WTC11 (cell line): ENCODE results near the gene PGPEP1. TPM values are rescaled to one million over a fixed set of nuclear protein-coding genes. Genes with fewer than 3 reads are reported as not detected.
A peak's percentile ranks its signal among the peaks of the same experiment; 100 is the strongest.

Experiments used
- ATF1 ChIP-seq: sonication (generic); formaldehyde crosslinking; IDR thresholded peaks from 2 replicates; pipeline ENCODE4 v1.8.1; 2023; ENCODE audit warnings: mild to moderate bottlenecking, moderate library complexity, missing genetic modification reagents
- CREM ChIP-seq: sonication (generic); formaldehyde crosslinking; IDR thresholded peaks from 2 replicates; pipeline ENCODE4 v1.8.1; 2022; ENCODE audit warnings: mild to moderate bottlenecking, missing genetic modification reagents, moderate library complexity
- ELF4 ChIP-seq: sonication (generic); formaldehyde crosslinking; IDR thresholded peaks from 2 replicates; pipeline ENCODE4 v1.8.1; 2022; ENCODE audit warnings: low read depth, mild to moderate bottlenecking, moderate library complexity, missing genetic modification reagents
- FOXJ3 ChIP-seq: sonication (generic); formaldehyde crosslinking; IDR thresholded peaks from 2 replicates; pipeline ENCODE4 v1.9.0; 2021; ENCODE audit warnings: missing genetic modification reagents, mild to moderate bottlenecking, borderline replicate concordance
- GRHL2 ChIP-seq: fragments of 250-450 bp; sonication (Bioruptor Pico); IDR thresholded peaks from 2 replicates; pipeline ENCODE4 v1.8.0; 2022; ENCODE audit warnings: mild to moderate bottlenecking, moderate library complexity; ENCODE audit not compliant: insufficient replicate concordance, severe bottlenecking
- KAT7 ChIP-seq: sonication (generic); formaldehyde crosslinking; IDR thresholded peaks from 2 replicates; pipeline ENCODE4 v1.8.1; 2023; ENCODE audit warnings: missing genetic modification reagents, mild to moderate bottlenecking, borderline replicate concordance
- MYBL2 ChIP-seq: sonication (generic); formaldehyde crosslinking; IDR thresholded peaks from 2 replicates; pipeline ENCODE4 v1.8.1; 2023; ENCODE audit warnings: mild to moderate bottlenecking, moderate library complexity, missing genetic modification reagents
- NFYB ChIP-seq: sonication (generic); formaldehyde crosslinking; conservative IDR thresholded peaks from 2 replicates; pipeline ENCODE4 v1.8.0; 2022; ENCODE audit warnings: low read depth, missing genetic modification reagents
- NR1H2 ChIP-seq: sonication (generic); formaldehyde crosslinking; IDR thresholded peaks from 2 replicates; pipeline ENCODE4 v1.9.0; 2021; ENCODE audit warnings: mild to moderate bottlenecking, moderate library complexity, missing genetic modification reagents
- NR2C2 ChIP-seq: sonication (generic); formaldehyde crosslinking; IDR thresholded peaks from 2 replicates; pipeline ENCODE4 v1.8.0; 2022; ENCODE audit warnings: mild to moderate bottlenecking, missing genetic modification reagents
- NR3C1 ChIP-seq: sonication (generic); formaldehyde crosslinking; conservative IDR thresholded peaks from 2 replicates; pipeline ENCODE4 v1.8.1; 2023; ENCODE audit warnings: low read depth, mild to moderate bottlenecking, missing genetic modification reagents
- OVOL2 ChIP-seq: fragments of 250-450 bp; sonication (Bioruptor Pico); IDR thresholded peaks from 2 replicates; pipeline ENCODE4 v1.9.0; 2021; ENCODE audit warnings: mild to moderate bottlenecking, borderline replicate concordance
- SMAD4 ChIP-seq: sonication (generic); formaldehyde crosslinking; IDR thresholded peaks from 2 replicates; pipeline ENCODE4 v1.8.0; 2022; ENCODE audit warnings: mild to moderate bottlenecking, missing genetic modification reagents
- SP1 ChIP-seq: sonication (generic); formaldehyde crosslinking; conservative IDR thresholded peaks from 2 replicates; pipeline ENCODE4 v1.8.1; 2022; ENCODE audit warnings: missing genetic modification reagents
- TEAD4 ChIP-seq: sonication (generic); formaldehyde crosslinking; IDR thresholded peaks from 2 replicates; pipeline ENCODE4 v1.8.0; 2022; ENCODE audit warnings: mild to moderate bottlenecking, missing genetic modification reagents
- ZBTB21 ChIP-seq: sonication (generic); formaldehyde crosslinking; IDR thresholded peaks from 2 replicates; pipeline ENCODE4 v1.8.1; 2023; ENCODE audit warnings: mild to moderate bottlenecking, missing genetic modification reagents, borderline replicate concordance
- ZNF121 ChIP-seq: sonication (generic); formaldehyde crosslinking; IDR thresholded peaks from 2 replicates; pipeline ENCODE4 v1.8.0; 2023; ENCODE audit warnings: missing genetic modification reagents
- ZNF423 ChIP-seq: fragments of 250-450 bp; sonication (Bioruptor Pico); IDR thresholded peaks from 2 replicates; pipeline ENCODE4 v2.1.2; 2022; ENCODE audit warnings: mild to moderate bottlenecking, moderate library complexity
- total RNA-seq: library from RNA; stranded (reverse); gene quantifications from 3 replicates; pipeline ENCODE4 v1.2.3, GENCODE V29; 2021
- TF ChIP-seq, protein P1 (sequence below): sonication (generic); formaldehyde crosslinking; IDR thresholded peaks from 2 replicates; pipeline ENCODE4 v1.8.1; 2023; ENCODE audit warnings: mild to moderate bottlenecking, missing genetic modification reagents, borderline replicate concordance
- TF ChIP-seq, protein P2 (sequence below): sonication (generic); formaldehyde crosslinking; IDR thresholded peaks from 2 replicates; pipeline ENCODE4 v1.8.1; 2023; ENCODE audit warnings: mild to moderate bottlenecking, missing genetic modification reagents
- TF ChIP-seq, protein P3 (sequence below): sonication (generic); formaldehyde crosslinking; IDR thresholded peaks from 2 replicates; pipeline ENCODE4 v1.8.0; 2022; ENCODE audit warnings: mild to moderate bottlenecking, missing genetic modification reagents
- TF ChIP-seq, protein P4 (sequence below): sonication (generic); formaldehyde crosslinking; IDR thresholded peaks from 2 replicates; pipeline ENCODE4 v1.8.0; 2022; ENCODE audit warnings: mild to moderate bottlenecking, missing genetic modification reagents
- TF ChIP-seq, protein P5 (sequence below): sonication (generic); formaldehyde crosslinking; IDR thresholded peaks from 2 replicates; pipeline ENCODE4 v1.8.0; 2022; ENCODE audit warnings: mild to moderate bottlenecking, missing genetic modification reagents
- TF ChIP-seq, protein P6 (sequence below): sonication (generic); formaldehyde crosslinking; IDR thresholded peaks from 2 replicates; pipeline ENCODE4 v1.8.1; 2023; ENCODE audit warnings: mild to moderate bottlenecking, missing genetic modification reagents, moderate library complexity
- TF ChIP-seq, protein P7 (sequence below): sonication (generic); formaldehyde crosslinking; IDR thresholded peaks from 2 replicates; pipeline ENCODE4 v1.8.1; 2022; ENCODE audit warnings: missing genetic modification reagents, borderline replicate concordance
- TF ChIP-seq, protein P8 (sequence below): sonication (generic); formaldehyde crosslinking; IDR thresholded peaks from 2 replicates; pipeline ENCODE4 v1.8.1; 2022; ENCODE audit warnings: mild to moderate bottlenecking, missing genetic modification reagents, moderate library complexity, borderline replicate concordance
- TF ChIP-seq, protein P9 (sequence below): sonication (generic); formaldehyde crosslinking; IDR thresholded peaks from 2 replicates; pipeline ENCODE4 v1.8.1; 2022; ENCODE audit warnings: mild to moderate bottlenecking, moderate library complexity, missing genetic modification reagents

Gene PGPEP1
- total RNA-seq, 1 experiment from 2014 or later, result 68.1 TPM

DNA sequence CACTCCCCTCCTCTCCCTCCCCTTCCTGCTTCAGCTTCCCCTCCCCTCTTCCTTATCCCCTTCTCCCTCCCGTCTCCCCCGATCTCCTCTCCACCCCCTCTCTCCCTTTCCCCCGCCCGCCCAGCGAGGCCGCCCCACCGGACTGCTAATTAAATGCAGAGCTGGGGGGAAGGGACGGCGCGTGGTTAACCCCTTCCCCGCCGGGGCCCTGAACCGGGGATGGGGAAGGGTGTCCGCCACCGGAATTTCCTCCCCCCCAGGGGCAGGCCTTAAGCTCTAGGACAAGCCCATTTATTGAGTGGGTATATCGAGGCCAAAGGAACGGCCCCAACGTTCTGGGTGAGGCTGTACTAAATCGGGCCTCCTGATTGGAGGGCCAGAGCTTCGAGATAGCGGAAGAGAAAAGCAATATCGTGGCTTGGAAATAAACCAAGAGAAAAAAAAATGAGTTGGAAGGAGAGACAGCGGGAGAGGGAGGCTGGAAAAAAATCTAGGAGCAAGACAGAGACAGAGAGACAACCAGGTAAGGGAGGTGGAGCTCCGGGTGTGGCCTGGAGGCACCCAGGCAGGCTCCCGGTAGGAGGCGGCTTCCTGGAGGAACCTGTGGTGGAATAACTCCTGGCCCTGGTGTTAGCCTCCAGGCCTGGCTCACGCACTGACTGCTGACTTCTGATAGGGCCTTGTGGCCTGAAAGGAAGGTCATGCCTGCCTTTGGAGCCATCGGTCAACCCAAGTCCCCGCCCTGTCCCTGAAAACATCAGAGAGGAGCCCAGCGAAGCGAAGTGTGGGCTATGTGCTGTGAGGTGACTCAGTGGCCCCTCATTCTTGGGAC, 47.4 kb upstream of the PGPEP1 start (continued):
- TF ChIP-seq NR2C2 (CRISPR knock-in tag) (no peak), ZNF121 (CRISPR knock-in tag) (peak; percentile 64; the same call in 1 of the 2 replicates), NR1H2 (no peak), FOXJ3 (no peak), ZBTB21 (CRISPR knock-in tag) (no peak), OVOL2 (no peak), SP1 (peak; percentile 79), CREM (CRISPR knock-in tag) (no peak), ELF4 (CRISPR knock-in tag) (no peak), ZNF423 (CRISPR knock-in tag) (peak; percentile 5; the same call in 1 of the 2 replicates), TEAD4 (no peak), GRHL2 (CRISPR knock-in tag) (no peak), SMAD4 (CRISPR knock-in tag) (no peak), KAT7 (CRISPR knock-in tag) (no peak), NR3C1 (CRISPR knock-in tag) (no peak), NFYB (CRISPR knock-in tag) (no peak), MYBL2 (CRISPR knock-in tag) (no peak), ATF1 (CRISPR knock-in tag) (no peak)
- TF ChIP-seq, protein P1, sequence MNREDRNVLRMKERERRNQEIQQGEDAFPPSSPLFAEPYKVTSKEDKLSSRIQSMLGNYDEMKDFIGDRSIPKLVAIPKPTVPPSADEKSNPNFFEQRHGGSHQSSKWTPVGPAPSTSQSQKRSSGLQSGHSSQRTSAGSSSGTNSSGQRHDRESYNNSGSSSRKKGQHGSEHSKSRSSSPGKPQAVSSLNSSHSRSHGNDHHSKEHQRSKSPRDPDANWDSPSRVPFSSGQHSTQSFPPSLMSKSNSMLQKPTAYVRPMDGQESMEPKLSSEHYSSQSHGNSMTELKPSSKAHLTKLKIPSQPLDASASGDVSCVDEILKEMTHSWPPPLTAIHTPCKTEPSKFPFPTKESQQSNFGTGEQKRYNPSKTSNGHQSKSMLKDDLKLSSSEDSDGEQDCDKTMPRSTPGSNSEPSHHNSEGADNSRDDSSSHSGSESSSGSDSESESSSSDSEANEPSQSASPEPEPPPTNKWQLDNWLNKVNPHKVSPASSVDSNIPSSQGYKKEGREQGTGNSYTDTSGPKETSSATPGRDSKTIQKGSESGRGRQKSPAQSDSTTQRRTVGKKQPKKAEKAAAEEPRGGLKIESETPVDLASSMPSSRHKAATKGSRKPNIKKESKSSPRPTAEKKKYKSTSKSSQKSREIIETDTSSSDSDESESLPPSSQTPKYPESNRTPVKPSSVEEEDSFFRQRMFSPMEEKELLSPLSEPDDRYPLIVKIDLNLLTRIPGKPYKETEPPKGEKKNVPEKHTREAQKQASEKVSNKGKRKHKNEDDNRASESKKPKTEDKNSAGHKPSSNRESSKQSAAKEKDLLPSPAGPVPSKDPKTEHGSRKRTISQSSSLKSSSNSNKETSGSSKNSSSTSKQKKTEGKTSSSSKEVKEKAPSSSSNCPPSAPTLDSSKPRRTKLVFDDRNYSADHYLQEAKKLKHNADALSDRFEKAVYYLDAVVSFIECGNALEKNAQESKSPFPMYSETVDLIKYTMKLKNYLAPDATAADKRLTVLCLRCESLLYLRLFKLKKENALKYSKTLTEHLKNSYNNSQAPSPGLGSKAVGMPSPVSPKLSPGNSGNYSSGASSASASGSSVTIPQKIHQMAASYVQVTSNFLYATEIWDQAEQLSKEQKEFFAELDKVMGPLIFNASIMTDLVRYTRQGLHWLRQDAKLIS (CRISPR knock-in tag), result no peak
- TF ChIP-seq, protein P2, sequence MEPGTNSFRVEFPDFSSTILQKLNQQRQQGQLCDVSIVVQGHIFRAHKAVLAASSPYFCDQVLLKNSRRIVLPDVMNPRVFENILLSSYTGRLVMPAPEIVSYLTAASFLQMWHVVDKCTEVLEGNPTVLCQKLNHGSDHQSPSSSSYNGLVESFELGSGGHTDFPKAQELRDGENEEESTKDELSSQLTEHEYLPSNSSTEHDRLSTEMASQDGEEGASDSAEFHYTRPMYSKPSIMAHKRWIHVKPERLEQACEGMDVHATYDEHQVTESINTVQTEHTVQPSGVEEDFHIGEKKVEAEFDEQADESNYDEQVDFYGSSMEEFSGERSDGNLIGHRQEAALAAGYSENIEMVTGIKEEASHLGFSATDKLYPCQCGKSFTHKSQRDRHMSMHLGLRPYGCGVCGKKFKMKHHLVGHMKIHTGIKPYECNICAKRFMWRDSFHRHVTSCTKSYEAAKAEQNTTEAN (CRISPR knock-in tag), result no peak
- TF ChIP-seq, protein P3, sequence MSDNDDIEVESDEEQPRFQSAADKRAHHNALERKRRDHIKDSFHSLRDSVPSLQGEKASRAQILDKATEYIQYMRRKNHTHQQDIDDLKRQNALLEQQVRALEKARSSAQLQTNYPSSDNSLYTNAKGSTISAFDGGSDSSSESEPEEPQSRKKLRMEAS (CRISPR knock-in tag), result no peak
- TF ChIP-seq, protein P4, sequence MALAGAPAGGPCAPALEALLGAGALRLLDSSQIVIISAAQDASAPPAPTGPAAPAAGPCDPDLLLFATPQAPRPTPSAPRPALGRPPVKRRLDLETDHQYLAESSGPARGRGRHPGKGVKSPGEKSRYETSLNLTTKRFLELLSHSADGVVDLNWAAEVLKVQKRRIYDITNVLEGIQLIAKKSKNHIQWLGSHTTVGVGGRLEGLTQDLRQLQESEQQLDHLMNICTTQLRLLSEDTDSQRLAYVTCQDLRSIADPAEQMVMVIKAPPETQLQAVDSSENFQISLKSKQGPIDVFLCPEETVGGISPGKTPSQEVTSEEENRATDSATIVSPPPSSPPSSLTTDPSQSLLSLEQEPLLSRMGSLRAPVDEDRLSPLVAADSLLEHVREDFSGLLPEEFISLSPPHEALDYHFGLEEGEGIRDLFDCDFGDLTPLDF (CRISPR knock-in tag), result no peak
- TF ChIP-seq, protein P5, sequence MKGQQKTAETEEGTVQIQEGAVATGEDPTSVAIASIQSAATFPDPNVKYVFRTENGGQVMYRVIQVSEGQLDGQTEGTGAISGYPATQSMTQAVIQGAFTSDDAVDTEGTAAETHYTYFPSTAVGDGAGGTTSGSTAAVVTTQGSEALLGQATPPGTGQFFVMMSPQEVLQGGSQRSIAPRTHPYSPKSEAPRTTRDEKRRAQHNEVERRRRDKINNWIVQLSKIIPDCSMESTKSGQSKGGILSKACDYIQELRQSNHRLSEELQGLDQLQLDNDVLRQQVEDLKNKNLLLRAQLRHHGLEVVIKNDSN (CRISPR knock-in tag), result no peak
- TF ChIP-seq, protein P6, sequence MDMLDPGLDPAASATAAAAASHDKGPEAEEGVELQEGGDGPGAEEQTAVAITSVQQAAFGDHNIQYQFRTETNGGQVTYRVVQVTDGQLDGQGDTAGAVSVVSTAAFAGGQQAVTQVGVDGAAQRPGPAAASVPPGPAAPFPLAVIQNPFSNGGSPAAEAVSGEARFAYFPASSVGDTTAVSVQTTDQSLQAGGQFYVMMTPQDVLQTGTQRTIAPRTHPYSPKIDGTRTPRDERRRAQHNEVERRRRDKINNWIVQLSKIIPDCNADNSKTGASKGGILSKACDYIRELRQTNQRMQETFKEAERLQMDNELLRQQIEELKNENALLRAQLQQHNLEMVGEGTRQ (CRISPR knock-in tag), result no peak
- TF ChIP-seq, protein P7, sequence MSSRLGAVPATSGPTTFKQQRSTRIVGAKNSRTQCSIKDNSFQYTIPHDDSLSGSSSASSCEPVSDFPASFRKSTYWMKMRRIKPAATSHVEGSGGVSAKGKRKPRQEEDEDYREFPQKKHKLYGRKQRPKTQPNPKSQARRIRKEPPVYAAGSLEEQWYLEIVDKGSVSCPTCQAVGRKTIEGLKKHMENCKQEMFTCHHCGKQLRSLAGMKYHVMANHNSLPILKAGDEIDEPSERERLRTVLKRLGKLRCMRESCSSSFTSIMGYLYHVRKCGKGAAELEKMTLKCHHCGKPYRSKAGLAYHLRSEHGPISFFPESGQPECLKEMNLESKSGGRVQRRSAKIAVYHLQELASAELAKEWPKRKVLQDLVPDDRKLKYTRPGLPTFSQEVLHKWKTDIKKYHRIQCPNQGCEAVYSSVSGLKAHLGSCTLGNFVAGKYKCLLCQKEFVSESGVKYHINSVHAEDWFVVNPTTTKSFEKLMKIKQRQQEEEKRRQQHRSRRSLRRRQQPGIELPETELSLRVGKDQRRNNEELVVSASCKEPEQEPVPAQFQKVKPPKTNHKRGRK (CRISPR knock-in tag), result no peak
- TF ChIP-seq, protein P8, sequence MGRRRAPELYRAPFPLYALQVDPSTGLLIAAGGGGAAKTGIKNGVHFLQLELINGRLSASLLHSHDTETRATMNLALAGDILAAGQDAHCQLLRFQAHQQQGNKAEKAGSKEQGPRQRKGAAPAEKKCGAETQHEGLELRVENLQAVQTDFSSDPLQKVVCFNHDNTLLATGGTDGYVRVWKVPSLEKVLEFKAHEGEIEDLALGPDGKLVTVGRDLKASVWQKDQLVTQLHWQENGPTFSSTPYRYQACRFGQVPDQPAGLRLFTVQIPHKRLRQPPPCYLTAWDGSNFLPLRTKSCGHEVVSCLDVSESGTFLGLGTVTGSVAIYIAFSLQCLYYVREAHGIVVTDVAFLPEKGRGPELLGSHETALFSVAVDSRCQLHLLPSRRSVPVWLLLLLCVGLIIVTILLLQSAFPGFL (CRISPR knock-in tag), result no peak
- TF ChIP-seq, protein P9, sequence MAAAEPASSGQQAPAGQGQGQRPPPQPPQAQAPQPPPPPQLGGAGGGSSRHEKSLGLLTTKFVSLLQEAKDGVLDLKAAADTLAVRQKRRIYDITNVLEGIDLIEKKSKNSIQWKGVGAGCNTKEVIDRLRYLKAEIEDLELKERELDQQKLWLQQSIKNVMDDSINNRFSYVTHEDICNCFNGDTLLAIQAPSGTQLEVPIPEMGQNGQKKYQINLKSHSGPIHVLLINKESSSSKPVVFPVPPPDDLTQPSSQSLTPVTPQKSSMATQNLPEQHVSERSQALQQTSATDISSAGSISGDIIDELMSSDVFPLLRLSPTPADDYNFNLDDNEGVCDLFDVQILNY, result no peak
